Endothelial cell (in vitro differentiated cells): ENCODE data around the gene METTL13. TPM values are rescaled to one million over a fixed set of nuclear protein-coding genes. Genes with fewer than 3 reads are reported as not detected.
A peak's percentile ranks its signal among the peaks of the same experiment; 100 is the strongest.

Source experiments
- DNase-seq: peaks from one replicate; pipeline ENCODE4 v3.0.0; 2021; ENCODE audit warnings: low spot score
- H3K27ac Mint-ChIP-seq: one replicate; pipeline ENCODE4 v1.8.0; 2021; ENCODE audit warnings: mixed read lengths, inconsistent platforms; ENCODE audit not compliant: unreplicated experiment
- H3K27me3 Mint-ChIP-seq: one replicate; pipeline ENCODE4 v1.8.0; 2021; ENCODE audit warnings: mild to moderate bottlenecking, moderate library complexity, mixed read lengths, inconsistent platforms; ENCODE audit not compliant: unreplicated experiment
- H3K36me3 Mint-ChIP-seq: one replicate; pipeline ENCODE4 v1.8.0; 2021; ENCODE audit warnings: mild to moderate bottlenecking, low read depth, mixed read lengths, inconsistent platforms; ENCODE audit not compliant: unreplicated experiment
- H3K4me1 Mint-ChIP-seq: one replicate; pipeline ENCODE4 v1.8.0; 2021; ENCODE audit warnings: mild to moderate bottlenecking, mixed read lengths, inconsistent platforms; ENCODE audit not compliant: unreplicated experiment
- H3K4me3 Mint-ChIP-seq: one replicate; pipeline ENCODE4 v1.8.0; 2021; ENCODE audit warnings: mild to moderate bottlenecking, mixed read lengths, inconsistent platforms; ENCODE audit not compliant: unreplicated experiment
- H3K9me3 Mint-ChIP-seq: one replicate; pipeline ENCODE4 v1.8.0; 2021; ENCODE audit warnings: mixed read lengths, inconsistent platforms; ENCODE audit not compliant: unreplicated experiment
- long read RNA-seq: library from polyadenylated mRNA; unstranded; transcript quantifications from one replicate; pipeline ENCODE4 v2.0.0, GENCODE V29; 2020; ENCODE audit not compliant: unreplicated experiment
- total RNA-seq: library from RNA; stranded (reverse); fragmentation: NEBNext Ultra II Directional; extraction: Animal tissue kit (Norgen Biotek cat#: 25700); gene quantifications from one replicate; pipeline ENCODE4 v1.2.1, GENCODE V29; 2021; ENCODE audit not compliant: unreplicated experiment
- TF ChIP-seq, protein P1 (sequence below): fragments of 200-600 bp; sonication (generic); IDR thresholded peaks from one replicate; pipeline ENCODE4 v1.5.0; 2021; ENCODE audit warnings: antibody characterized with exemption; ENCODE audit not compliant: unreplicated experiment

METTL13 gene
- 22.1 TPM for total RNA-seq
- long read RNA-seq, transcript METTL13-201 (8 exons, 3,327 nt), result major isoform, 5 of 9 reads
- long read RNA-seq, partial matches to known transcripts, result 2 of 9 reads
- long read RNA-seq, other reads (novel, unspliced or antisense), result 2 of 9 reads

DNA sequence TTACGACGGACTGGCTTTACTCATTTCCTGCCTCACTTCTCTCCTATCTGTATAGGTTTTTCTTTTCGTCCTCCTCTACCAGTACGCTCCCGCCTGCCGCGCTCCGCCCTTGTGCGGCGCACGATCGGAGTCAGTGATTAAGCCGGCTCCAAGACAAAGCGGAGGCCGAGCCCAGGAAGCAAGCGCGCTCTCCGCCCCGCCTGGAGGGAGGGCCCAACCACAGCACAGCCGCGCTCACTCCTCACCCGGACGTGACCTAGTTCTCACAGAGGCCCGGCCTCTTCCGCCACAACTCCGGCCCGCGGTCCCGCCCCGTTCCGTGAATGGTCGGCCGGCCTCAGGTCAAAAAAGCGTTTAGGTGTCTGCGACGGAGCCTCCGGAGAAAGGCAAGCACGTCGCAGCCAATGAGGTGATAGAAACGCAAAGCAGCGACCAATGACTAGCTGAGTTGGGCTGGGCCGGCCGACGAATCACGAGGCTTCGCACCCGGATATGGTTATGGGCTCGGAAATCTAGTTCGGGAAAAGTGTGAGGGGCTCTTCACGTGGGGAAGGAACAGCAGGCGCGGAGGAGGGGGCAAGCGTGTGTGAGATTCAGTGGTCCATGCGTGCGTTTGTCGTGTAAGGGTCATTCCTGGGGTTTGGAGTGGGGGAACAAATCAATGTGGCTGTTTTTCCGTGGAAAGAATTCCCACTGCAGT lies at the start of gene METTL13:
Gene METTL13, plus strand, starts transcription at position 485 of the 700 bp plus-strand sequence. CDS start 308 bp downstream, outside the sequence.
- Mint-ChIP-seq H3K27ac (peak within 1 kb of the TSS; percentile 99), H3K36me3 (peaks cover 23% of the 10 kb centered on the region), H3K4me1 (peaks cover 29% of the 10 kb centered on the region), H3K4me3 (peak within 1 kb of the TSS; percentile 99), H3K9me3 (no peaks in the 10 kb centered on the region), H3K27me3 (peaks cover 4% of the 10 kb centered on the region)
- TF ChIP-seq, protein P1, sequence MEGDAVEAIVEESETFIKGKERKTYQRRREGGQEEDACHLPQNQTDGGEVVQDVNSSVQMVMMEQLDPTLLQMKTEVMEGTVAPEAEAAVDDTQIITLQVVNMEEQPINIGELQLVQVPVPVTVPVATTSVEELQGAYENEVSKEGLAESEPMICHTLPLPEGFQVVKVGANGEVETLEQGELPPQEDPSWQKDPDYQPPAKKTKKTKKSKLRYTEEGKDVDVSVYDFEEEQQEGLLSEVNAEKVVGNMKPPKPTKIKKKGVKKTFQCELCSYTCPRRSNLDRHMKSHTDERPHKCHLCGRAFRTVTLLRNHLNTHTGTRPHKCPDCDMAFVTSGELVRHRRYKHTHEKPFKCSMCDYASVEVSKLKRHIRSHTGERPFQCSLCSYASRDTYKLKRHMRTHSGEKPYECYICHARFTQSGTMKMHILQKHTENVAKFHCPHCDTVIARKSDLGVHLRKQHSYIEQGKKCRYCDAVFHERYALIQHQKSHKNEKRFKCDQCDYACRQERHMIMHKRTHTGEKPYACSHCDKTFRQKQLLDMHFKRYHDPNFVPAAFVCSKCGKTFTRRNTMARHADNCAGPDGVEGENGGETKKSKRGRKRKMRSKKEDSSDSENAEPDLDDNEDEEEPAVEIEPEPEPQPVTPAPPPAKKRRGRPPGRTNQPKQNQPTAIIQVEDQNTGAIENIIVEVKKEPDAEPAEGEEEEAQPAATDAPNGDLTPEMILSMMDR, result no peak
- DNase-seq, result peak; percentile 97

- Mint-ChIP-seq H3K27me3 (peaks cover 3% of the 10 kb centered on the region), H3K4me3 (no peak overlapping the region), H3K36me3 (peaks cover 7% of the 10 kb centered on the region), H3K4me1 (peaks cover 14% of the 10 kb centered on the region), H3K9me3 (no peaks in the 10 kb centered on the region), H3K27ac (no peak overlapping the region)
- TF ChIP-seq, protein P1, result no peak
- DNase-seq, result no peak
Observed at GRCh38 chr1:171736196-171736595, 45.3 kb upstream of the METTL13 start.

DNA sequence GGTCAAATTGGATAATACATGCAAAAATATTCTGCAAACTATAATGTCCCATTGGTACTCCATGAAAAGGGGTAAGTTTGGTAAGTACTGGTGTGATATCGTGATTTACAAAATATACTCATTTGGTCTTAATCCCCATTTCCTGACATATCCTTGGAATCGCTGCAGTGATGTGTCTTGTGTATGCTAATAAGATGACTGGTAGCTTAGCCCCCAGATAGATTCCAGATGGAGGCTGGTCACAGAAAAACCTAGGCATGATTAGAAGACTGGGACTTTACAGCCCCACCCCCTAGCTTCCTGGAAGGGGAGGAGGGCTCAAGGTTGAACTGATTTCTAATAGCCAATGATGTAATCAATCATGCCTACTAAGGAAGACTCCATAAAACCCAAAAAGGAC lies 42.5 kb upstream of the METTL13 start:
- Mint-ChIP-seq H3K4me1 (peaks cover 29% of the 10 kb centered on the region), H3K36me3 (peaks cover 7% of the 10 kb centered on the region), H3K4me3 (no peak overlapping the region), H3K27me3 (peaks cover 4% of the 10 kb centered on the region), H3K27ac (no peak overlapping the region), H3K9me3 (no peaks in the 10 kb centered on the region)
- TF ChIP-seq, protein P1, result no peak
- no peak for DNase-seq

DNA sequence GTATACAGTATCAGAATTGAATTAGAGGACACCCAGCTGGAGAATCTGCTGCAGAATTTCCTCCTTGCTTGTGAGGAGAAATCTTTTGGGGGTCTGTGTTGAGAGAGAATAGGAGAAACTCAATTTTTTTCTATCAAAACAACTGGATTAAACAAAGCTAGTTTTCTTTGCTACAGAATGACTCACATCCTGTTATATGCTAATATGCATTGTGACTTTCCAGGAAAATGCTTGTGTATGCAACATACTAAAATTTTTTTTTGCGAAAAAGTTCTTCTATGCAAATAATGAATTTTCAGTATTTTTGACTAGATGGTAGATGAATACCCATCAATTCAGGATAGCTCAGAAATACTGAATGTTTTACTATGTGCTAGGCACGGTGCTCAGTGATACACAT lies 41.8 kb upstream of the METTL13 start:
- DNase-seq, result no peak
- Mint-ChIP-seq H3K27ac (no peak overlapping the region), H3K36me3 (peaks cover 7% of the 10 kb centered on the region), H3K4me3 (peak overlapping the region; percentile 9), H3K27me3 (peaks cover 4% of the 10 kb centered on the region), H3K9me3 (no peaks in the 10 kb centered on the region), H3K4me1 (peaks cover 33% of the 10 kb centered on the region)
- TF ChIP-seq, protein P1, result no peak

GRCh38 chr1:171740356-171740863 lies 41.0 kb upstream of the METTL13 start:
- Mint-ChIP-seq H3K4me3 (peak overlapping the region; percentile 95), H3K27ac (no peak overlapping the region), H3K36me3 (peaks cover 5% of the 10 kb centered on the region), H3K4me1 (peaks cover 33% of the 10 kb centered on the region), H3K9me3 (no peaks in the 10 kb centered on the region), H3K27me3 (peaks cover 4% of the 10 kb centered on the region)
- TF ChIP-seq, protein P1, result no peak
- no peak for DNase-seq
